Fibroblast of lung (primary cell): ENCODE data around the gene EPS8. TPM values are rescaled to one million over a fixed set of nuclear protein-coding genes. Genes with fewer than 3 reads are reported as not detected.
A peak's percentile ranks its signal among the peaks of the same experiment; 100 is the strongest.

ENCODE experiments used
- DNase-seq, 2 donors: peaks; one replicate each; pipeline versions ENCODE4 v3.0.0 to v3.0.0-alpha.2; 2010; ENCODE audit warnings: low read depth in 2 of 2
- H2AFZ ChIP-seq: 2 replicates; pipeline ENCODE4 v1.5.1; 2012; ENCODE audit warnings: low read length, control low read depth, inconsistent platforms
- H3K27ac ChIP-seq: 2 replicates; pipeline ENCODE4 v1.5.1; 2011; ENCODE audit warnings: low read length, control low read depth; ENCODE audit not compliant: insufficient read depth
- H3K27me3 ChIP-seq: 2 replicates; pipeline ENCODE4 v1.5.1; 2011; ENCODE audit warnings: mild to moderate bottlenecking, low read length; ENCODE audit not compliant: control insufficient read depth, insufficient read depth
- H3K36me3 ChIP-seq: 2 replicates; pipeline ENCODE4 v1.5.1; 2011; ENCODE audit warnings: low read length; ENCODE audit not compliant: control insufficient read depth, insufficient read depth
- H3K4me1 ChIP-seq: 2 replicates; pipeline ENCODE4 v1.5.1; 2011; ENCODE audit warnings: low read length; ENCODE audit not compliant: control insufficient read depth, insufficient read depth; ENCODE audit errors: extremely low read depth
- H3K4me2 ChIP-seq: 2 replicates; pipeline ENCODE4 v1.5.1; 2011; ENCODE audit warnings: low read length, control low read depth; ENCODE audit not compliant: insufficient read depth; ENCODE audit errors: extremely low read depth
- H3K4me3 ChIP-seq, 4 experiments: fragments of 200-600 bp in 1 of 4; sonication (generic) in 1 of 4; replicated peaks in 1 of 4; 2 replicates each; pipeline ENCODE4 v1.5.1; 2011 to 2016; ENCODE audit warnings: low read length in 4 of 4, low read depth in 3 of 4, mild to moderate bottlenecking in 3 of 4, control low read depth in 2 of 4, inconsistent platforms in 1 of 4, mixed read lengths in 1 of 4; ENCODE audit not compliant: insufficient read depth in 1 of 4; ENCODE audit errors: control extremely low read depth in 1 of 4
- H3K79me2 ChIP-seq: 2 replicates; pipeline ENCODE4 v1.5.1; 2012; ENCODE audit warnings: mild to moderate bottlenecking, low read length, inconsistent platforms; ENCODE audit not compliant: control insufficient read depth, insufficient read depth
- H3K9ac ChIP-seq: 2 replicates; pipeline ENCODE4 v1.5.1; 2011; ENCODE audit warnings: mild to moderate bottlenecking, low read length, control low read depth; ENCODE audit not compliant: insufficient read depth
- H3K9me3 ChIP-seq: 2 replicates; pipeline ENCODE4 v1.5.1; 2012; ENCODE audit warnings: low read depth, low read length; ENCODE audit not compliant: control insufficient read depth, insufficient read depth
- H4K20me1 ChIP-seq: 2 replicates; pipeline ENCODE4 v1.5.1; 2011; ENCODE audit warnings: low read length; ENCODE audit not compliant: control insufficient read depth, insufficient read depth; ENCODE audit errors: extremely low read depth
- EZH2 ChIP-seq: IDR thresholded peaks from 2 replicates; pipeline ENCODE4 v1.5.1; 2012; ENCODE audit warnings: low read length, control low read depth, mild to moderate bottlenecking; ENCODE audit errors: missing control alignments
- polyA plus RNA-seq, 2 donors: library from polyadenylated mRNA; depleted of rRNA in 1 of 2; stranded (reverse) in 1 of 2; unstranded in 1 of 2; fragments of >200 nt; gene quantifications; 2 replicates each; pipeline ENCODE4 v1.2.1, GENCODE V29; 2011 to 2012; ENCODE audit warnings: missing spikeins in 1 of 2
- total RNA-seq: library from RNA; depleted of rRNA; stranded (reverse); fragments of >200 nt; gene quantifications from 2 replicates; pipeline ENCODE4 v1.2.1, GENCODE V29; 2014
- TF ChIP-seq, protein P1 (sequence below), 2 donors: IDR thresholded peaks in 1 of 2; conservative IDR thresholded peaks in 1 of 2; 1 replicate in 1 of 2; 2 replicates in 1 of 2; pipeline ENCODE4 v1.5.1; 2011 to 2012; ENCODE audit warnings: low read length in 2 of 2, control low read depth in 1 of 2, inconsistent platforms in 1 of 2, low read depth in 1 of 2, mild to moderate bottlenecking in 1 of 2

Gene EPS8
- total and polyA plus RNA-seq, 2 donors (not counting 1 experiment from before 2014, with no cell fraction given) = 96.3 to 108 TPM

DNA sequence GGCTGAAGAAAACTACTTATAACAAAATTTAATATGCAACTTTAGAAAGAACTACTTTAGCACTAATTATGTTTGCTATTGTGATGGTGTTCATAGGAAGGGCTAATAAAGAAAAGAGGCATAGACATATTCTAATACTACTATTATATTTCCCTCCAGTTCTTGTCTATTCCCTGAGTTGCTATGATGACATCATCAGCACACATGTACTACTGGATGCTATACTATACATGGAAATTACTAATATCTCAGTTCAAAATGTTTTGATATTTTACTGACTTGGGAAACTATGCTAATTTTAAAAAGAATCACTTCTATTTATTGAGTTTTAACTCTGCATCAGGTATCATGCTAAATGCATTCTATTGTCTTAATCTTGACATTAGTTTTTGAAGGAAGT, 101.6 kb downstream of the EPS8 start:
- DNase-seq = no peak
- no peak for TF ChIP-seq EZH2
- TF ChIP-seq, protein P1, sequence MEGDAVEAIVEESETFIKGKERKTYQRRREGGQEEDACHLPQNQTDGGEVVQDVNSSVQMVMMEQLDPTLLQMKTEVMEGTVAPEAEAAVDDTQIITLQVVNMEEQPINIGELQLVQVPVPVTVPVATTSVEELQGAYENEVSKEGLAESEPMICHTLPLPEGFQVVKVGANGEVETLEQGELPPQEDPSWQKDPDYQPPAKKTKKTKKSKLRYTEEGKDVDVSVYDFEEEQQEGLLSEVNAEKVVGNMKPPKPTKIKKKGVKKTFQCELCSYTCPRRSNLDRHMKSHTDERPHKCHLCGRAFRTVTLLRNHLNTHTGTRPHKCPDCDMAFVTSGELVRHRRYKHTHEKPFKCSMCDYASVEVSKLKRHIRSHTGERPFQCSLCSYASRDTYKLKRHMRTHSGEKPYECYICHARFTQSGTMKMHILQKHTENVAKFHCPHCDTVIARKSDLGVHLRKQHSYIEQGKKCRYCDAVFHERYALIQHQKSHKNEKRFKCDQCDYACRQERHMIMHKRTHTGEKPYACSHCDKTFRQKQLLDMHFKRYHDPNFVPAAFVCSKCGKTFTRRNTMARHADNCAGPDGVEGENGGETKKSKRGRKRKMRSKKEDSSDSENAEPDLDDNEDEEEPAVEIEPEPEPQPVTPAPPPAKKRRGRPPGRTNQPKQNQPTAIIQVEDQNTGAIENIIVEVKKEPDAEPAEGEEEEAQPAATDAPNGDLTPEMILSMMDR (conservative IDR thresholded peaks at IDR 0.05 in 1 of 2, IDR thresholded peaks at IDR 0.05 in 1 of 2; ENCODE audit: low read depth in 1 of 2, low read length in 2 of 2) = no peak
- H3K79me2 ChIP-seq = peaks cover 36% of the 10 kb centered on the region

DNA sequence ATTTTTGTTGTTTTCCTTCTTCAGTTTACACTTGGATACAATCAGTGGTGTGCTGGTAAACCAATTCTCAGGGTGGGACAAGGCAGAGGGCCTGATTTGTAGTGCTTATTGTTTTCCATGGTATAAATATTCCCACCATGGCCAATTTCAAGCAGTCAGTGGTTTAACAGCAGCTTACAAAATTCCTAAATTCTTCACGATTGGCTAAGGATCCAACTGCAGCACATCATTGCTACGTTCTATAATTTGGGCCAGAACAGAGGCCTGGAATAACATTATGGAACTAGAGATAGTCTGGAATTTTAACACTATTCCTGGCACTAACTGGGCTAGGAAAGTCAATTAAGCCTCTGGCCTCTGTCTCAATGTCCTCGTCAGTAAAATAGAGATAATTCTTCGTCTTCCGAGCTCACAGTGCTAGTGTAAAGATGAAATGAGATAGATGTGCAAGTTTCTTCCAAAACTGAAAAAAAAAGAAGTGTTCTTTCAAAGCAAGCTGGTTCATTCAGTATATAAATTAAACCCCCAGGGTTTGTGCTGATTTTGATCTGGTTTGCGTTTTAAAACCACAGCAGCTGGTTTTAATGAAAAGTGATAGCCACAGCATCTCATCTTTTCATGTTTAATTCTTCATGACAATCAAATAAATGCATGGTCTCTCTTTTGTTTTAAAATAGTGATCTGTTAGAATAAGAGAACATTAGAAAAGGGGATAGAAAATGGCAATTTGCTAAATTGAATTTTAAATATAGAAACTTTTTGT, 104.1 kb downstream of the EPS8 start:
- H3K4me2 ChIP-seq = no peak overlapping the region
- no peak overlapping the region for H3K27ac ChIP-seq
- H4K20me1 ChIP-seq = no peaks in the 10 kb centered on the region
- peaks cover 33% of the 10 kb centered on the region for H3K79me2 ChIP-seq
- no peaks in the 10 kb centered on the region for H3K36me3 ChIP-seq
- H3K9me3 ChIP-seq = no peaks in the 10 kb centered on the region
- DNase-seq = no peak
- H3K4me3 ChIP-seq = no peak overlapping the region
- no peaks in the 10 kb centered on the region for H3K27me3 ChIP-seq
- H2AFZ ChIP-seq = no peak overlapping the region
- no peak for TF ChIP-seq EZH2
- TF ChIP-seq, protein P1 (conservative IDR thresholded peaks at IDR 0.05 in 1 of 2, IDR thresholded peaks at IDR 0.05 in 1 of 2; ENCODE audit: low read depth in 1 of 2, low read length in 2 of 2) = no peak
- no peak overlapping the region for H3K9ac ChIP-seq
- peaks cover 10% of the 10 kb centered on the region for H3K4me1 ChIP-seq

More for the DNA sequence above, 101.6 kb downstream of the EPS8 start:
- H3K36me3 ChIP-seq = no peaks in the 10 kb centered on the region
- H3K4me1 ChIP-seq = peaks cover 13% of the 10 kb centered on the region
- no peak overlapping the region for H3K4me3 ChIP-seq
- no peak overlapping the region for H2AFZ ChIP-seq
- H3K9ac ChIP-seq = no peak overlapping the region
- no peaks in the 10 kb centered on the region for H4K20me1 ChIP-seq
- no peak overlapping the region for H3K27ac ChIP-seq
- no peaks in the 10 kb centered on the region for H3K9me3 ChIP-seq
- H3K4me2 ChIP-seq = no peak overlapping the region
- no peaks in the 10 kb centered on the region for H3K27me3 ChIP-seq

DNA sequence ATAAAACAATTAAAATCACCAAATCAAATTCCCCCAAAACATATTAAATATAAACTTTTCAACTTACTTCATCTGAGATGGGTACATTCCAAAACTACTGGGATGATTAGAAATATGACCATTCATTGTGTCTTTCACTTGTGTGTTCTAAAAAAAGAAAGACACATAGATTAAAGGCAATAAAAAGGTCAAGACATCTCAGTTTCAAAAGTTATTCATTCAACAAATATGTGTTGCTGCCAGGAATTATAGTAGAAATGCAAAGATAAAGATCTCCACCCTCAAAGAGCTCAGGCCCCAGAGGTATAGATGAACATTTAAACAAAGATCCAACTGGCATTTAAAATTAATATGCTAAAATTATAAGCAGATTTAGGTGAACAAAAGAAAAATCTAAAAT, 106.4 kb downstream of the EPS8 start:
- peaks cover 18% of the 10 kb centered on the region for H3K79me2 ChIP-seq
- H3K4me1 ChIP-seq = peaks cover 5% of the 10 kb centered on the region
- peak in 1 of 2 donors; percentile 37 for DNase-seq
- no peak overlapping the region for H3K9ac ChIP-seq
- no peaks in the 10 kb centered on the region for H4K20me1 ChIP-seq
- no peaks in the 10 kb centered on the region for H3K36me3 ChIP-seq
- no peak overlapping the region for H2AFZ ChIP-seq
- H3K27ac ChIP-seq = no peak overlapping the region
- H3K9me3 ChIP-seq = no peaks in the 10 kb centered on the region
- H3K4me3 ChIP-seq = no peak overlapping the region
- TF ChIP-seq, protein P1 (conservative IDR thresholded peaks at IDR 0.05 in 1 of 2, IDR thresholded peaks at IDR 0.05 in 1 of 2; ENCODE audit: low read depth in 1 of 2, low read length in 2 of 2) = no peak
- no peak for TF ChIP-seq EZH2
- no peaks in the 10 kb centered on the region for H3K27me3 ChIP-seq
- H3K4me2 ChIP-seq = peak overlapping the region; percentile 40
